ENCODE measurements around the gene ASIC5.

GRCh38 chr4:155866177-155866576 lies at the start of gene ASIC5:
- no peak for TF ChIP-seq CTCF (conservative IDR thresholded peaks at IDR 0.05)
- TF ChIP-seq ZFX (IDR thresholded peaks at IDR 0.05) = no peak

Data from C4-2B (cell line).